Breast epithelium (tissue), 4 donors: ENCODE data around the gene NSMCE4A. TPM values are rescaled to one million over a fixed set of nuclear protein-coding genes. Genes with fewer than 3 reads are reported as not detected.
"Not testable (repeated sequence)": the region's sequence is repeated elsewhere in the genome, so short reads cannot be mapped to it uniquely, and the experiment has no call there.

ENCODE experiments used
- DNase-seq, 2 donors: peaks; one replicate each; pipeline ENCODE4 v3.0.0-alpha.2; 2019; ENCODE audit warnings: low spot score in 2 of 2
- H3K27ac ChIP-seq, 2 donors: fragments of 200-600 bp; sonication (generic) in 1 of 2; one replicate each; pipeline ENCODE4 v1.5.1; 2016 to 2019; ENCODE audit warnings: mild to moderate bottlenecking in 1 of 2
- H3K27me3 ChIP-seq, 2 donors: fragments of 200-600 bp; sonication (generic) in 1 of 2; one replicate each; pipeline versions ENCODE4 v1.5.1 to v1.6.0; 2017 to 2019; ENCODE audit warnings: control low read depth in 1 of 2, mild to moderate bottlenecking in 1 of 2
- H3K36me3 ChIP-seq: fragments of 200-600 bp; one replicate; pipeline ENCODE4 v1.5.1; 2019
- H3K4me1 ChIP-seq, 2 donors: fragments of 200-600 bp; sonication (generic); one replicate each; pipeline ENCODE4 v1.5.1; 2016 to 2019; ENCODE audit warnings: control low read depth in 1 of 2
- H3K4me3 ChIP-seq, 3 donors: fragments of 200-600 bp; sonication (generic); 1 replicate in 2 of 3; 2 replicates in 1 of 3; pipeline ENCODE4 v1.5.1; 2016 to 2019; ENCODE audit warnings: mild to moderate bottlenecking in 3 of 3, moderate library complexity in 2 of 3
- H3K9me3 ChIP-seq, 2 donors: fragments of 200-600 bp; sonication (generic) in 1 of 2; one replicate each; pipeline ENCODE4 v1.5.1; 2016 to 2019; ENCODE audit warnings: control low read depth in 1 of 2
- CTCF ChIP-seq, 3 donors: fragments of 450-650 bp; IDR thresholded peaks; one replicate each; pipeline ENCODE4 v1.5.1; 2016 to 2017; ENCODE audit warnings: antibody characterized with exemption in 3 of 3, mild to moderate bottlenecking in 3 of 3, moderate library complexity in 3 of 3
- POLR2A ChIP-seq: fragments of 450-650 bp; IDR thresholded peaks from one replicate; pipeline ENCODE4 v1.6.1; 2016; ENCODE audit warnings: antibody characterized with exemption, mild to moderate bottlenecking, moderate library complexity
- POLR2AphosphoS5 ChIP-seq, 3 donors: sonication (generic); formaldehyde crosslinking; IDR thresholded peaks; one replicate each; pipeline ENCODE4 v1.6.1; 2017; ENCODE audit warnings: antibody characterized with exemption in 3 of 3
- intact Hi-C: fragments of 100-400 bp; cut with DNase I; formaldehyde crosslinking; loops from one replicate; pipeline ENCODE4 v1.15.1; 2023; ENCODE audit warnings: low total_unique reads
- total RNA-seq, 3 donors: library from RNA; depleted of rRNA; stranded (reverse); fragments of >200 nt; gene quantifications; one replicate each; pipeline ENCODE4 v1.1.0, GENCODE V29; 2016

The NSMCE4A gene
- total RNA-seq, 3 donors from 2014 or later: 72.2 to 120 (median 119) TPM

GRCh38 chr10:121976607-121977006, 1.6 kb upstream of the NSMCE4A start:
- no peaks in the 10 kb centered on the region for H3K36me3 ChIP-seq
- intact Hi-C loops: no loop called here

GRCh38 chr10:121975295-121976086, 474 bp upstream of the NSMCE4A start:
- Histone ChIP-seq H3K9me3 (no peaks in the 10 kb centered on the region), H3K27me3 (no peaks in the 10 kb centered on the region), H3K4me1 (peaks cover 8 to 13% of the 10 kb centered on the region in 2 donors), H3K27ac (peak overlapping the region; percentile 92 to 96), H3K36me3 (no peaks in the 10 kb centered on the region), H3K4me3 (peak overlapping the region; percentile 68 to 94 (median 85))
- DNase-seq: peak in 1 of 2 donors; percentile 47
- no peak for TF ChIP-seq POLR2A
- TF ChIP-seq CTCF (IDR thresholded peaks at IDR 0.05): peak in 2 of 3 donors; percentile 25 to 54
- no peak for TF ChIP-seq POLR2AphosphoS5 (IDR thresholded peaks at IDR 0.05)
- intact Hi-C loops: no loop called here

More at GRCh38 chr10:121976607-121977006, 1.6 kb upstream of the NSMCE4A start:
- H3K27ac ChIP-seq: no peak overlapping the region
- H3K9me3 ChIP-seq: no peaks in the 10 kb centered on the region
- TF ChIP-seq POLR2A (no peak), CTCF (IDR thresholded peaks at IDR 0.05) (no peak), POLR2AphosphoS5 (IDR thresholded peaks at IDR 0.05) (no peak)
- H3K27me3 ChIP-seq: no peaks in the 10 kb centered on the region
- no peak overlapping the region for H3K4me3 ChIP-seq
- peaks cover 8 to 13% of the 10 kb centered on the region in 2 donors for H3K4me1 ChIP-seq
- DNase-seq: no peak

GRCh38 chr10:121974019-121974534, 940 bp downstream of the NSMCE4A start:
- intact Hi-C loops: loop anchor here (5.0 kb wide), 1 partner anchor 502 kb away; no protein-coding TSS in a partner anchor
- TF ChIP-seq CTCF (IDR thresholded peaks at IDR 0.05) (peak in 1 of 3 donors; percentile 24), POLR2AphosphoS5 (IDR thresholded peaks at IDR 0.05) (no peak)
- H3K9me3 ChIP-seq: no peaks in the 10 kb centered on the region
- H3K4me3 ChIP-seq: peak overlapping the region; percentile 68 to 94 (median 85)
- H3K27me3 ChIP-seq: no peaks in the 10 kb centered on the region
- H3K27ac ChIP-seq: peak overlapping the region; percentile 92 to 96
- H3K4me1 ChIP-seq: peaks cover 8 to 13% of the 10 kb centered on the region in 2 donors
- DNase-seq: no peak
- no peaks in the 10 kb centered on the region for H3K36me3 ChIP-seq

- DNase-seq, H3K9me3 ChIP-seq, H3K36me3 ChIP-seq, H3K27me3 ChIP-seq, H3K27ac ChIP-seq, H3K4me3 ChIP-seq, intact Hi-C loops: not testable (repeated sequence)
- H3K4me1 ChIP-seq: peaks cover 8 to 13% of the 10 kb centered on the region in 2 donors
Observed at GRCh38 chr10:121969086-121969485, 5.9 kb downstream of the NSMCE4A start.

GRCh38 chr10:121965996-121966395, 9.0 kb downstream of the NSMCE4A start:
- Histone ChIP-seq H3K9me3 (no peaks in the 10 kb centered on the region), H3K4me3 (no peak overlapping the region), H3K27me3 (no peaks in the 10 kb centered on the region), H3K4me1 (no peaks in the 10 kb centered on the region), H3K36me3 (no peaks in the 10 kb centered on the region), H3K27ac (no peak overlapping the region)
- intact Hi-C loops: no loop called here
- DNase-seq: no peak
- TF ChIP-seq CTCF (IDR thresholded peaks at IDR 0.05) (no peak), POLR2AphosphoS5 (IDR thresholded peaks at IDR 0.05) (no peak), POLR2A (no peak)
